ENCODE data around the gene FAM161B.
"Not testable (repeated sequence)": the region's sequence is repeated elsewhere in the genome, so short reads cannot be mapped to it uniquely, and the experiment has no call there.

Gene FAM161B

GRCh38 chr14:73937012-73937411 is 12.9 kb downstream of the FAM161B start:
- no peaks in the 10 kb centered on the region for H3K36me3 ChIP-seq (ENCODE audit: control insufficient read depth, insufficient read depth, low read length)

GRCh38 chr14:73936548-73936947 is 13.3 kb downstream of the FAM161B start:
- Histone ChIP-seq H3K4me1 (ENCODE audit: control insufficient read depth, insufficient read depth, low read length) (no peaks in the 10 kb centered on the region), H3K9me3 (ENCODE audit: control insufficient read depth, insufficient read depth, low read length) (no peaks in the 10 kb centered on the region), H3K9ac (ENCODE audit: low read depth, low read length) (no peak overlapping the region), H3K4me3 (ENCODE audit: low read depth, low read length) (no peak overlapping the region), H3K27me3 (ENCODE audit: control insufficient read depth, insufficient read depth, low read length) (no peaks in the 10 kb centered on the region), H3K36me3 (ENCODE audit: control insufficient read depth, insufficient read depth, low read length) (no peaks in the 10 kb centered on the region)

More at GRCh38 chr14:73937012-73937411, 12.9 kb downstream of the FAM161B start:
- Histone ChIP-seq H3K9me3 (ENCODE audit: control insufficient read depth, insufficient read depth, low read length) (no peaks in the 10 kb centered on the region), H3K4me1 (ENCODE audit: control insufficient read depth, insufficient read depth, low read length) (no peaks in the 10 kb centered on the region), H3K4me3 (ENCODE audit: low read depth, low read length) (no peak overlapping the region), H3K9ac (ENCODE audit: low read depth, low read length) (no peak overlapping the region), H3K27me3 (ENCODE audit: control insufficient read depth, insufficient read depth, low read length) (no peaks in the 10 kb centered on the region)

- no peak overlapping the region for H3K4me3 ChIP-seq (ENCODE audit: low read depth, low read length)
- no peaks in the 10 kb centered on the region for H3K9me3 ChIP-seq (ENCODE audit: control insufficient read depth, insufficient read depth, low read length)
- H3K4me1 ChIP-seq (ENCODE audit: control insufficient read depth, insufficient read depth, low read length), result no peaks in the 10 kb centered on the region
These were observed 14.2 kb downstream of the FAM161B start for GRCh38 chr14:73935666-73936065.

GRCh38 chr14:73924337-73924736 is 25.6 kb downstream of the FAM161B start:
- Histone ChIP-seq H3K27me3 (ENCODE audit: control insufficient read depth, insufficient read depth, low read length) (no peaks in the 10 kb centered on the region), H3K4me3 (ENCODE audit: low read depth, low read length) (no peak overlapping the region), H3K9me3 (ENCODE audit: control insufficient read depth, insufficient read depth, low read length) (no peaks in the 10 kb centered on the region), H3K4me1 (ENCODE audit: control insufficient read depth, insufficient read depth, low read length) (no peaks in the 10 kb centered on the region), H3K9ac (ENCODE audit: low read depth, low read length) (no peak overlapping the region), H3K36me3 (ENCODE audit: control insufficient read depth, insufficient read depth, low read length) (peaks cover 10% of the 10 kb centered on the region)

More at GRCh38 chr14:73935666-73936065, 14.2 kb downstream of the FAM161B start:
- no peaks in the 10 kb centered on the region for H3K27me3 ChIP-seq (ENCODE audit: control insufficient read depth, insufficient read depth, low read length)
- H3K36me3 ChIP-seq (ENCODE audit: control insufficient read depth, insufficient read depth, low read length), result peaks cover 3% of the 10 kb centered on the region
- no peak overlapping the region for H3K9ac ChIP-seq (ENCODE audit: low read depth, low read length)

GRCh38 chr14:73919457-73919856 is 30.4 kb downstream of the FAM161B start:
- H3K36me3 ChIP-seq (ENCODE audit: control insufficient read depth, insufficient read depth, low read length); H3K9ac ChIP-seq (ENCODE audit: low read depth, low read length); H3K4me1 ChIP-seq (ENCODE audit: control insufficient read depth, insufficient read depth, low read length); H3K9me3 ChIP-seq (ENCODE audit: control insufficient read depth, insufficient read depth, low read length); H3K27me3 ChIP-seq (ENCODE audit: control insufficient read depth, insufficient read depth, low read length); H3K4me3 ChIP-seq (ENCODE audit: low read depth, low read length): not testable (repeated sequence)

- Histone ChIP-seq H3K36me3 (ENCODE audit: control insufficient read depth, insufficient read depth, low read length) (peaks cover 4% of the 10 kb centered on the region), H3K9me3 (ENCODE audit: control insufficient read depth, insufficient read depth, low read length) (no peaks in the 10 kb centered on the region), H3K9ac (ENCODE audit: low read depth, low read length) (no peak overlapping the region), H3K27me3 (ENCODE audit: control insufficient read depth, insufficient read depth, low read length) (no peaks in the 10 kb centered on the region), H3K4me1 (ENCODE audit: control insufficient read depth, insufficient read depth, low read length) (no peaks in the 10 kb centered on the region), H3K4me3 (ENCODE audit: low read depth, low read length) (no peak overlapping the region)
These were observed 33.6 kb downstream of the FAM161B start for GRCh38 chr14:73916324-73916723.

GRCh38 chr14:73913256-73913655 is 36.6 kb downstream of the FAM161B start:
- no peaks in the 10 kb centered on the region for H3K9me3 ChIP-seq (ENCODE audit: control insufficient read depth, insufficient read depth, low read length)
- no peaks in the 10 kb centered on the region for H3K4me1 ChIP-seq (ENCODE audit: control insufficient read depth, insufficient read depth, low read length)
- H3K27me3 ChIP-seq (ENCODE audit: control insufficient read depth, insufficient read depth, low read length), result no peaks in the 10 kb centered on the region
- H3K9ac ChIP-seq (ENCODE audit: low read depth, low read length), result no peak overlapping the region
- H3K36me3 ChIP-seq (ENCODE audit: control insufficient read depth, insufficient read depth, low read length), result no peaks in the 10 kb centered on the region
- H3K4me3 ChIP-seq (ENCODE audit: low read depth, low read length), result no peak overlapping the region

- H3K9me3 ChIP-seq (ENCODE audit: control insufficient read depth, insufficient read depth, low read length), result no peaks in the 10 kb centered on the region
- H3K27me3 ChIP-seq (ENCODE audit: control insufficient read depth, insufficient read depth, low read length), result no peaks in the 10 kb centered on the region
- H3K4me3 ChIP-seq (ENCODE audit: low read depth, low read length), result no peak overlapping the region
- no peak overlapping the region for H3K9ac ChIP-seq (ENCODE audit: low read depth, low read length)
- H3K4me1 ChIP-seq (ENCODE audit: control insufficient read depth, insufficient read depth, low read length), result no peaks in the 10 kb centered on the region
- H3K36me3 ChIP-seq (ENCODE audit: control insufficient read depth, insufficient read depth, low read length), result peaks cover 6% of the 10 kb centered on the region
These were observed 40.2 kb downstream of the FAM161B start for GRCh38 chr14:73909681-73910080.

GRCh38 chr14:73903028-73903427 is 46.9 kb downstream of the FAM161B start:
- Histone ChIP-seq H3K36me3 (ENCODE audit: control insufficient read depth, insufficient read depth, low read length) (peaks cover 9% of the 10 kb centered on the region), H3K4me1 (ENCODE audit: control insufficient read depth, insufficient read depth, low read length) (no peaks in the 10 kb centered on the region), H3K9ac (ENCODE audit: low read depth, low read length) (no peak overlapping the region), H3K9me3 (ENCODE audit: control insufficient read depth, insufficient read depth, low read length) (no peaks in the 10 kb centered on the region), H3K4me3 (ENCODE audit: low read depth, low read length) (no peak overlapping the region), H3K27me3 (ENCODE audit: control insufficient read depth, insufficient read depth, low read length) (no peaks in the 10 kb centered on the region)

GRCh38 chr14:73896521-73896920 is 53.4 kb downstream of the FAM161B start:
- no peak overlapping the region for H3K9ac ChIP-seq (ENCODE audit: low read depth, low read length)
- H3K36me3 ChIP-seq (ENCODE audit: control insufficient read depth, insufficient read depth, low read length), result peaks cover 13% of the 10 kb centered on the region
- H3K9me3 ChIP-seq (ENCODE audit: control insufficient read depth, insufficient read depth, low read length), result no peaks in the 10 kb centered on the region
- H3K4me1 ChIP-seq (ENCODE audit: control insufficient read depth, insufficient read depth, low read length), result no peaks in the 10 kb centered on the region
- no peaks in the 10 kb centered on the region for H3K27me3 ChIP-seq (ENCODE audit: control insufficient read depth, insufficient read depth, low read length)
- no peak overlapping the region for H3K4me3 ChIP-seq (ENCODE audit: low read depth, low read length)

GRCh38 chr14:73895939-73896338 is 54.0 kb downstream of the FAM161B start:
- no peaks in the 10 kb centered on the region for H3K27me3 ChIP-seq (ENCODE audit: control insufficient read depth, insufficient read depth, low read length)
- H3K9me3 ChIP-seq (ENCODE audit: control insufficient read depth, insufficient read depth, low read length), result no peaks in the 10 kb centered on the region
- no peaks in the 10 kb centered on the region for H3K4me1 ChIP-seq (ENCODE audit: control insufficient read depth, insufficient read depth, low read length)
- H3K36me3 ChIP-seq (ENCODE audit: control insufficient read depth, insufficient read depth, low read length), result peaks cover 13% of the 10 kb centered on the region
- H3K4me3 ChIP-seq (ENCODE audit: low read depth, low read length), result no peak overlapping the region
- no peak overlapping the region for H3K9ac ChIP-seq (ENCODE audit: low read depth, low read length)

GRCh38 chr14:73894180-73894687 is 55.7 kb downstream of the FAM161B start:
- H3K4me3 ChIP-seq (ENCODE audit: low read depth, low read length); H3K27me3 ChIP-seq (ENCODE audit: control insufficient read depth, insufficient read depth, low read length); H3K4me1 ChIP-seq (ENCODE audit: control insufficient read depth, insufficient read depth, low read length); H3K9ac ChIP-seq (ENCODE audit: low read depth, low read length); H3K9me3 ChIP-seq (ENCODE audit: control insufficient read depth, insufficient read depth, low read length): not testable (repeated sequence)
- peaks cover 10% of the 10 kb centered on the region for H3K36me3 ChIP-seq (ENCODE audit: control insufficient read depth, insufficient read depth, low read length)
